HCT116 (cell line): Measurements from ENCODE around the gene WDR27. TPM values are rescaled to one million over a fixed set of nuclear protein-coding genes. Genes with fewer than 3 reads are reported as not detected.

Experiments
- ATAC-seq: fragments of 200-7000 bp; cut with Tn5 transposase; 2 replicates; pipeline ENCODE4 v1.9.1; 2020; ENCODE audit warnings: mild to moderate bottlenecking, moderate library complexity
- BruUV-seq: library from RNA; stranded (reverse); fragments of 400-500 nt; replicated peaks from 2 replicates; lab custom pipeline; 2021; lab: Mats Ljungman, UMichigan
- CTCF ChIA-PET: fragments of 300-600 bp; sonication (Branson Sonifier 250); formaldehyde crosslinking; loops from one replicate; lab custom pipeline; 2021; ENCODE audit warnings: antibody characterized with exemption; lab: Charles Lee
- POLR2A ChIA-PET: fragments of 300-600, 350-600 bp; sonication (Branson Sonifier 250); formaldehyde crosslinking; loops from one replicate; lab custom pipeline; 2021; ENCODE audit warnings: antibody characterized with exemption; lab: Charles Lee
- RAD21 ChIA-PET, 2 experiments: fragments of 300-600 bp; sonication (Branson Sonifier 250); formaldehyde crosslinking; loops; one replicate each; lab custom pipeline; 2023; ENCODE audit warnings: low total read pairs in 2 of 2; ENCODE audit not compliant: uncharacterized antibody in 2 of 2, unreplicated experiment in 2 of 2, low non-redundant PET in 1 of 2; lab: Charles Lee
- DNase-seq: peaks from one replicate; pipeline ENCODE4 v3.0.0-alpha.2; 2010; ENCODE audit warnings: low read depth, low spot score
- H2AFZ ChIP-seq: fragments of 200-600 bp; shearing (Covaris generic), sonication (generic); 2 replicates; pipeline ENCODE4 v1.6.1; 2017; ENCODE audit warnings: low read depth, mixed run types, mixed read lengths, antibody characterized with exemption, low read length; ENCODE audit not compliant: poor library complexity, severe bottlenecking
- H3K27ac ChIP-seq: 2 replicates; pipeline ENCODE4 v1.5.1; 2012; ENCODE audit warnings: low read depth, low read length
- H3K27me3 ChIP-seq: fragments of 200-600 bp; sonication (generic); 2 replicates; pipeline ENCODE4 v1.6.1; 2016; ENCODE audit warnings: mixed run types, low read length, mixed read lengths; ENCODE audit not compliant: insufficient read depth
- H3K36me3 ChIP-seq, 2 experiments: fragments of 200-500 bp in 1 of 2; fragments of 200-600 bp in 1 of 2; sonication (Bioruptor generic) in 1 of 2; sonication (generic) in 1 of 2; 2 replicates each; pipeline versions ENCODE4 v1.5.1 to v1.6.1; 2014 to 2016; ENCODE audit warnings: low read length in 2 of 2, inconsistent platforms in 1 of 2, mixed read lengths in 1 of 2, mixed run types in 1 of 2; ENCODE audit not compliant: insufficient read depth in 2 of 2, control insufficient read depth in 1 of 2
- H3K4me1 ChIP-seq, 2 experiments: fragments of 200-600 bp in 1 of 2; sonication (generic) in 1 of 2; 2 replicates each; pipeline versions ENCODE4 v1.5.1 to v1.6.1; 2012 to 2017; ENCODE audit warnings: low read length in 2 of 2, inconsistent platforms in 1 of 2, mild to moderate bottlenecking in 1 of 2, mixed read lengths in 1 of 2, mixed run types in 1 of 2, moderate library complexity in 1 of 2; ENCODE audit not compliant: insufficient read depth in 2 of 2, control insufficient read depth in 1 of 2
- H3K4me2 ChIP-seq: fragments of 200-600 bp; sonication (generic); 2 replicates; pipeline ENCODE4 v1.6.1; 2017; ENCODE audit warnings: mixed run types, low read length, mixed read lengths
- H3K4me3 ChIP-seq, 2 experiments: fragments of 200-600 bp in 1 of 2; sonication (generic) in 1 of 2; replicated peaks in 1 of 2; 2 replicates each; pipeline ENCODE4 v1.5.1; 2011 to 2016; ENCODE audit warnings: low read length in 2 of 2, control low read depth in 1 of 2, low read depth in 1 of 2, mild to moderate bottlenecking in 1 of 2, mixed read lengths in 1 of 2, mixed run types in 1 of 2
- H3K79me2 ChIP-seq: fragments of 200-600 bp; sonication (generic); 2 replicates; pipeline ENCODE4 v1.6.1; 2017; ENCODE audit warnings: mild to moderate bottlenecking, mixed run types, low read length, moderate library complexity, mixed read lengths; ENCODE audit not compliant: insufficient read depth
- H3K9ac ChIP-seq: fragments of 200-600 bp; sonication (generic); 2 replicates; pipeline ENCODE4 v1.6.1; 2016; ENCODE audit warnings: low read length, mixed read lengths
- H3K9me2 ChIP-seq: fragments of 200-600 bp; sonication (generic), shearing (Covaris generic); 2 replicates; pipeline ENCODE4 v1.6.1; 2017; ENCODE audit warnings: mixed run types, mild to moderate bottlenecking, moderate library complexity; ENCODE audit not compliant: insufficient read depth
- H3K9me3 ChIP-seq, 2 experiments: fragments of 200-500 bp in 1 of 2; fragments of 200-600 bp in 1 of 2; sonication (Bioruptor generic) in 1 of 2; sonication (generic) in 1 of 2; 2 replicates each; pipeline ENCODE4 v1.6.1; 2014 to 2017; ENCODE audit warnings: low read length in 2 of 2, mixed read lengths in 2 of 2, inconsistent platforms in 1 of 2, low read depth in 1 of 2, mild to moderate bottlenecking in 1 of 2, mixed run types in 1 of 2, moderate library complexity in 1 of 2; ENCODE audit not compliant: control insufficient read depth in 1 of 2, insufficient read depth in 1 of 2
- H4K20me1 ChIP-seq: fragments of 200-600 bp; sonication (generic), shearing (Covaris generic); 2 replicates; pipeline ENCODE4 v1.6.1; 2017; ENCODE audit warnings: mixed run types, mild to moderate bottlenecking, moderate library complexity; ENCODE audit not compliant: insufficient read depth
- ATF3 ChIP-seq: IDR thresholded peaks from 2 replicates; pipeline ENCODE4 v1.6.1; 2012
- CBX3 ChIP-seq: IDR thresholded peaks from 2 replicates; pipeline ENCODE4 v1.6.1; 2012; ENCODE audit warnings: low read depth
- CEBPB ChIP-seq: IDR thresholded peaks from 2 replicates; pipeline ENCODE4 v1.6.1; 2012; ENCODE audit warnings: low read depth
- EZH2phosphoT487 ChIP-seq: fragments of 200-600 bp; IDR thresholded peaks from 2 replicates; pipeline ENCODE4 v1.6.1; 2018; ENCODE audit warnings: antibody characterized with exemption, borderline replicate concordance
- RAD21 ChIP-seq: IDR thresholded peaks from 2 replicates; pipeline ENCODE4 v1.6.1; 2012; ENCODE audit warnings: low read depth, mild to moderate bottlenecking
- REST ChIP-seq: IDR thresholded peaks from 2 replicates; pipeline ENCODE4 v1.6.1; 2012; ENCODE audit warnings: low read depth
- SIN3A ChIP-seq: IDR thresholded peaks from 2 replicates; pipeline ENCODE4 v1.6.1; 2012; ENCODE audit warnings: low read depth
- TCF7L2 ChIP-seq: IDR thresholded peaks from 2 replicates; pipeline ENCODE4 v1.7.0; 2011; ENCODE audit warnings: borderline replicate concordance, inconsistent platforms; ENCODE audit not compliant: insufficient read depth, insufficient read length; ENCODE audit errors: extremely low read depth
- ZFX ChIP-seq: fragments of 450-650 bp; IDR thresholded peaks from 2 replicates; pipeline ENCODE4 v1.6.1; 2017
- ZNF274 ChIP-seq: fragments of 200-500 bp; sonication (Bioruptor generic); IDR thresholded peaks from 2 replicates; pipeline ENCODE4 v1.6.1; 2014; ENCODE audit warnings: mild to moderate bottlenecking, low read depth, low read length, inconsistent platforms
- intact Hi-C: fragments of 100-400 bp; cut with micrococcal nuclease; formaldehyde crosslinking; loops from 2 replicates; pipeline ENCODE4 v1.10.0; 2022
- total RNA-seq: library from RNA; stranded (reverse); gene quantifications from one replicate; pipeline ENCODE4 v1.2.1, GENCODE V29; 2021; ENCODE audit not compliant: unreplicated experiment
- TF ChIP-seq, protein P1 (sequence below), 3 experiments: fragments of 200-600 bp in 1 of 3; sonication (generic) in 1 of 3; IDR thresholded peaks in 2 of 3; conservative IDR thresholded peaks in 1 of 3; 2 replicates each; pipeline ENCODE4 v1.5.1; 2012 to 2017; ENCODE audit warnings: low read depth in 2 of 3, low read length in 2 of 3, antibody characterized with exemption in 1 of 3, borderline replicate concordance in 1 of 3, control low read depth in 1 of 3, mild to moderate bottlenecking in 1 of 3, mixed read lengths in 1 of 3, mixed run types in 1 of 3, moderate library complexity in 1 of 3; ENCODE audit not compliant: insufficient read depth in 1 of 3

The WDR27 gene
- total RNA-seq, 1 experiment from 2014 or later: 60.6 TPM

GRCh38 chr6:169653691-169654090 lies 48.1 kb downstream of the WDR27 start:
- DNase-seq (no peak), ATAC-seq (no peak)
- H3K4me1 ChIP-seq: no peaks in the 10 kb centered on the region
- H3K79me2 ChIP-seq: no peaks in the 10 kb centered on the region
- H3K27ac ChIP-seq: no peak overlapping the region
- BruUV-seq: no TSS peak
- H4K20me1 ChIP-seq: no peaks in the 10 kb centered on the region
- ChIA-PET POLR2A (no interaction called here), CTCF (no interaction called here), RAD21 (no interaction called here)
- peaks cover 15 to 29% of the 10 kb centered on the region in 2 experiments; a peak in 2 of 4 replicates for H3K36me3 ChIP-seq
- intact Hi-C loops: no loop called here
- peaks cover 10 to 12% of the 10 kb centered on the region in 2 experiments; a peak in 2 of 4 replicates for H3K9me3 ChIP-seq
- no peak overlapping the region for H3K4me2 ChIP-seq
- H3K9me2 ChIP-seq: no peaks in the 10 kb centered on the region
- H2AFZ ChIP-seq: no peak overlapping the region
- H3K27me3 ChIP-seq: no peaks in the 10 kb centered on the region
- H3K9ac ChIP-seq: no peak overlapping the region
- H3K4me3 ChIP-seq: no peak overlapping the region
- no peak for TF ChIP-seq TCF7L2
- TF ChIP-seq ATF3: no peak
- TF ChIP-seq, protein P1, sequence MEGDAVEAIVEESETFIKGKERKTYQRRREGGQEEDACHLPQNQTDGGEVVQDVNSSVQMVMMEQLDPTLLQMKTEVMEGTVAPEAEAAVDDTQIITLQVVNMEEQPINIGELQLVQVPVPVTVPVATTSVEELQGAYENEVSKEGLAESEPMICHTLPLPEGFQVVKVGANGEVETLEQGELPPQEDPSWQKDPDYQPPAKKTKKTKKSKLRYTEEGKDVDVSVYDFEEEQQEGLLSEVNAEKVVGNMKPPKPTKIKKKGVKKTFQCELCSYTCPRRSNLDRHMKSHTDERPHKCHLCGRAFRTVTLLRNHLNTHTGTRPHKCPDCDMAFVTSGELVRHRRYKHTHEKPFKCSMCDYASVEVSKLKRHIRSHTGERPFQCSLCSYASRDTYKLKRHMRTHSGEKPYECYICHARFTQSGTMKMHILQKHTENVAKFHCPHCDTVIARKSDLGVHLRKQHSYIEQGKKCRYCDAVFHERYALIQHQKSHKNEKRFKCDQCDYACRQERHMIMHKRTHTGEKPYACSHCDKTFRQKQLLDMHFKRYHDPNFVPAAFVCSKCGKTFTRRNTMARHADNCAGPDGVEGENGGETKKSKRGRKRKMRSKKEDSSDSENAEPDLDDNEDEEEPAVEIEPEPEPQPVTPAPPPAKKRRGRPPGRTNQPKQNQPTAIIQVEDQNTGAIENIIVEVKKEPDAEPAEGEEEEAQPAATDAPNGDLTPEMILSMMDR (IDR thresholded peaks at IDR 0.05 in 2 of 3, conservative IDR thresholded peaks at IDR 0.05 in 1 of 3; ENCODE audit: borderline replicate concordance in 1 of 3, insufficient read depth in 1 of 3, low read depth in 2 of 3, low read length in 2 of 3): no peak
- TF ChIP-seq REST: no peak
- TF ChIP-seq CBX3: no peak
- TF ChIP-seq CEBPB: no peak
- TF ChIP-seq RAD21: no peak
- no peak for TF ChIP-seq ZNF274
- no peak for TF ChIP-seq ZFX
- TF ChIP-seq SIN3A: no peak
- TF ChIP-seq EZH2phosphoT487: no peak
